ENCODE measurements around the gene NRXN3. TPM values are rescaled to one million over a fixed set of nuclear protein-coding genes. Genes with fewer than 3 reads are reported as not detected.

The NRXN3 gene
- total RNA-seq, 2 donors from 2014 or later = not detected

GRCh38 chr14:79670811-79671210 is 1500.6 kb downstream of the NRXN3 start:
- no peaks in the 10 kb centered on the region for H3K9me3 ChIP-seq (ENCODE audit: control insufficient read depth, low read length, poor library complexity, severe bottlenecking)
- Mint-ChIP-seq H3K27me3 (no peaks in the 10 kb centered on the region), H3K4me3 (no peak overlapping the region), H3K4me1 (no peaks in the 10 kb centered on the region), H3K36me3 (ENCODE audit: low read depth) (no peaks in the 10 kb centered on the region), H3K27ac (no peak overlapping the region)
- no peak for DNase-seq
- ATAC-seq = no peak

GRCh38 chr14:79680087-79680486 is 1509.9 kb downstream of the NRXN3 start:
- H3K4me3 Mint-ChIP-seq = no peak overlapping the region

DNA sequence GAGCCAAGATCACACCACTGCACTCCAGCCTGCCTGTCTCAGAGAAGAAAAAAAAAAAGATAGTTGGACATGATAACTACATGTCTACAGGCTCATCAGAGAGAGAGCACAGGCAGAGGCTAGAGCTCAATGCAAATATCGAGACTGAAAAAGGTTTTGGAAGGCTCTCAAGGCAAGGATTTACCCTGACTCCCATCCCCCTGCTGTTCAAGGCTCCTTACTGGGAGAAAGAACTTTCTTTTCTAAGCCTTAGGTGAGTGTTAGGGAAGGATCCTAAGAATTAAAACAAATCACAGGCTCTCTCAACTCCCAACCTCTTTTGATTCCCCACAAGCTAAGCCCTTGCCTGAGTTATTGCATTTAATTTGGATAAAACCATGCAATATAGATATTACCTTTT is 1516.0 kb downstream of the NRXN3 start:
- H3K4me1 Mint-ChIP-seq = no peaks in the 10 kb centered on the region
- no peaks in the 10 kb centered on the region for H3K27me3 Mint-ChIP-seq
- ATAC-seq = no peak

More at GRCh38 chr14:79680087-79680486, 1509.9 kb downstream of the NRXN3 start:
- no peaks in the 10 kb centered on the region for H3K4me1 Mint-ChIP-seq
- no peaks in the 10 kb centered on the region for H3K9me3 ChIP-seq (ENCODE audit: control insufficient read depth, low read length, poor library complexity, severe bottlenecking)
- no peak for DNase-seq
- ATAC-seq = no peak
- H3K27ac Mint-ChIP-seq = no peak overlapping the region
- no peaks in the 10 kb centered on the region for H3K36me3 Mint-ChIP-seq (ENCODE audit: low read depth)
- H3K27me3 Mint-ChIP-seq = no peaks in the 10 kb centered on the region

GRCh38 chr14:79690960-79691359 is 1520.8 kb downstream of the NRXN3 start:
- no peaks in the 10 kb centered on the region for H3K27me3 Mint-ChIP-seq
- H3K4me1 Mint-ChIP-seq = no peaks in the 10 kb centered on the region
- ATAC-seq = no peak

More for the DNA sequence above, 1516.0 kb downstream of the NRXN3 start:
- no peaks in the 10 kb centered on the region for H3K36me3 Mint-ChIP-seq (ENCODE audit: low read depth)
- H3K4me3 Mint-ChIP-seq = no peak overlapping the region
- no peaks in the 10 kb centered on the region for H3K9me3 ChIP-seq (ENCODE audit: control insufficient read depth, low read length, poor library complexity, severe bottlenecking)
- DNase-seq = no peak
- no peak overlapping the region for H3K27ac Mint-ChIP-seq

GRCh38 chr14:79693935-79694334 is 1523.8 kb downstream of the NRXN3 start:
- no peak for ATAC-seq
- no peaks in the 10 kb centered on the region for H3K9me3 ChIP-seq (ENCODE audit: control insufficient read depth, low read length, poor library complexity, severe bottlenecking)
- Mint-ChIP-seq H3K4me1 (no peaks in the 10 kb centered on the region), H3K27ac (no peak overlapping the region), H3K27me3 (no peaks in the 10 kb centered on the region), H3K4me3 (no peak overlapping the region), H3K36me3 (ENCODE audit: low read depth) (no peaks in the 10 kb centered on the region)
- no peak for DNase-seq

More at GRCh38 chr14:79690960-79691359, 1520.8 kb downstream of the NRXN3 start:
- no peak for DNase-seq
- no peak overlapping the region for H3K27ac Mint-ChIP-seq
- H3K9me3 ChIP-seq (ENCODE audit: control insufficient read depth, low read length, poor library complexity, severe bottlenecking) = no peaks in the 10 kb centered on the region
- H3K4me3 Mint-ChIP-seq = no peak overlapping the region
- H3K36me3 Mint-ChIP-seq (ENCODE audit: low read depth) = no peaks in the 10 kb centered on the region

GRCh38 chr14:79695307-79695706 is 1525.1 kb downstream of the NRXN3 start:
- H3K27ac Mint-ChIP-seq = no peak overlapping the region
- H3K4me3 Mint-ChIP-seq = no peak overlapping the region
- no peaks in the 10 kb centered on the region for H3K27me3 Mint-ChIP-seq

DNA sequence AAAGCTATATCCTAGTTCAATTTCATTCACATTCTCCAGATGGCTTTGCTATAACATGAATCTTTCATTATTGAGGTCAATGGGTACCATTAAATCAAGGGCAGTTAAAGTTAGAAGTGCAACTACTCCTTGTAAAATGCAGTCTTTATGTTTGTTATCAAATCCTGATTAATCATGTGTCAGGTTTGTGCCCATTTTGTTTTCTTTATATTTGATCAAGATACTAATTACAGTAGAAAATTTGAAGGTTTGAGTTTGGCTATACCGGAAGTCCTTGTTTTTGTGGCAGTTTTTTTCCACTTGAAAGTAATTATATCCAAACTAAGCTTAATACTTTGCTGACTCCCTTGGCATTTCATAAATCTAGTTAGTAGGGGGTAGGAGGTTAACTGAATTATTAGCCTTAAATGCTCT is 1528.1 kb downstream of the NRXN3 start:
- no peak for ATAC-seq
- H3K36me3 Mint-ChIP-seq (ENCODE audit: low read depth) = no peaks in the 10 kb centered on the region
- H3K4me1 Mint-ChIP-seq = no peaks in the 10 kb centered on the region
- H3K27ac Mint-ChIP-seq = no peak overlapping the region
- DNase-seq = no peak
- no peak overlapping the region for H3K4me3 Mint-ChIP-seq
- no peaks in the 10 kb centered on the region for H3K9me3 ChIP-seq (ENCODE audit: control insufficient read depth, low read length, poor library complexity, severe bottlenecking)
- no peaks in the 10 kb centered on the region for H3K27me3 Mint-ChIP-seq

More at GRCh38 chr14:79695307-79695706, 1525.1 kb downstream of the NRXN3 start:
- ATAC-seq = no peak
- no peaks in the 10 kb centered on the region for H3K4me1 Mint-ChIP-seq
- DNase-seq = no peak
- no peaks in the 10 kb centered on the region for H3K9me3 ChIP-seq (ENCODE audit: control insufficient read depth, low read length, poor library complexity, severe bottlenecking)
- H3K36me3 Mint-ChIP-seq (ENCODE audit: low read depth) = no peaks in the 10 kb centered on the region

- Mint-ChIP-seq H3K36me3 (ENCODE audit: low read depth) (no peaks in the 10 kb centered on the region), H3K27ac (no peak overlapping the region), H3K27me3 (no peaks in the 10 kb centered on the region), H3K4me1 (no peaks in the 10 kb centered on the region), H3K4me3 (no peak overlapping the region)
- no peak for ATAC-seq
- no peaks in the 10 kb centered on the region for H3K9me3 ChIP-seq (ENCODE audit: control insufficient read depth, low read length, poor library complexity, severe bottlenecking)
- DNase-seq = no peak
Observed at GRCh38 chr14:79699206-79699605, 1529.0 kb downstream of the NRXN3 start.

- no peak for DNase-seq
- Mint-ChIP-seq H3K36me3 (ENCODE audit: low read depth) (no peaks in the 10 kb centered on the region), H3K27ac (no peak overlapping the region), H3K27me3 (no peaks in the 10 kb centered on the region), H3K4me3 (no peak overlapping the region), H3K4me1 (no peaks in the 10 kb centered on the region)
- ATAC-seq = no peak
- H3K9me3 ChIP-seq (ENCODE audit: control insufficient read depth, low read length, poor library complexity, severe bottlenecking) = no peaks in the 10 kb centered on the region
Observed at GRCh38 chr14:79701371-79701770, 1531.2 kb downstream of the NRXN3 start.

- no peak for ATAC-seq
- H3K36me3 Mint-ChIP-seq (ENCODE audit: low read depth) = no peaks in the 10 kb centered on the region
Observed at GRCh38 chr14:79702197-79702596, 1532.0 kb downstream of the NRXN3 start.

GRCh38 chr14:79703209-79703608 is 1533.0 kb downstream of the NRXN3 start:
- Mint-ChIP-seq H3K27me3 (no peaks in the 10 kb centered on the region), H3K4me3 (no peak overlapping the region)

More at GRCh38 chr14:79702197-79702596, 1532.0 kb downstream of the NRXN3 start:
- H3K27me3 Mint-ChIP-seq = no peaks in the 10 kb centered on the region
- H3K4me1 Mint-ChIP-seq = no peaks in the 10 kb centered on the region
- no peak overlapping the region for H3K27ac Mint-ChIP-seq
- no peak overlapping the region for H3K4me3 Mint-ChIP-seq
- no peaks in the 10 kb centered on the region for H3K9me3 ChIP-seq (ENCODE audit: control insufficient read depth, low read length, poor library complexity, severe bottlenecking)
- no peak for DNase-seq

DNA sequence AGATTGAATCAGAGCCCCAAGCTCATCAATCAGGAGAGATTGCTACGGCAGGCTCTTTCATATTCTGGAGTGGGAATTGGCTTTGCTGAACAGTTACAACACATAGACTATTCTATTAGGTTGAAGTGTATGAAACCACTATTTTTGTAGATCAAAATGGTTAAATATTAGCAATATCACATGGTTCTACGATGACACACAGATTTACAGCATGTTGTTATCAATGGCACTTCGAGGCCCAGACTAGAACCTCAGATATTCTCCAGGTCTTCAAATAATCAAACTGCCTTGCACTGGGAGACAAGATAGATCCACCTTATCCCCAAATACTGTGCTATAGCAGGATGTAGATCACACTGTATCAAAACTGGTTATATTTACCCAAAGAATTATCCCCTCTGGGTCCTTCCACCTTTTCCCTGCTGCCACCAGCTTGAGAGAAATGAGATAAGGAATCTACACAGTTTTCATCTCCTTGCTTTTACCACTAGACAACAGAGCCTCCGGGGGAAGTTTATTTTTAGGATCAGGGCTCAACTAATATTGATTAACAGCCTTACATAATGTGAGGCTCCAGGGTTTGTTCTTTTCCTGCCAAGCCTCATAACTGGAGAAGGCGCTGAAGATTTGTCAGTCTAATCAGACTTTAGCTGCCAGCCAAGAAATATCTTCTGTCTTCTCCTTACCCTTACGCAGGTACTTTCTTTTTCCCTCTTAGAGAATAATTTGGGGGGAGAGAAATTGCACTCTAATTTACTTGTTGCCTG is 1534.1 kb downstream of the NRXN3 start:
- H3K4me3 Mint-ChIP-seq = no peak overlapping the region
- H3K36me3 Mint-ChIP-seq (ENCODE audit: low read depth) = no peaks in the 10 kb centered on the region
- H3K27ac Mint-ChIP-seq = no peak overlapping the region
- DNase-seq = no peak
- H3K4me1 Mint-ChIP-seq = no peaks in the 10 kb centered on the region
- no peak for ATAC-seq
- H3K9me3 ChIP-seq (ENCODE audit: control insufficient read depth, low read length, poor library complexity, severe bottlenecking) = no peaks in the 10 kb centered on the region
- no peaks in the 10 kb centered on the region for H3K27me3 Mint-ChIP-seq

More at GRCh38 chr14:79703209-79703608, 1533.0 kb downstream of the NRXN3 start:
- H3K36me3 Mint-ChIP-seq (ENCODE audit: low read depth) = no peaks in the 10 kb centered on the region
- H3K27ac Mint-ChIP-seq = no peak overlapping the region
- DNase-seq = no peak
- H3K4me1 Mint-ChIP-seq = no peaks in the 10 kb centered on the region
- H3K9me3 ChIP-seq (ENCODE audit: control insufficient read depth, low read length, poor library complexity, severe bottlenecking) = no peaks in the 10 kb centered on the region
- ATAC-seq = no peak

- H3K4me3 Mint-ChIP-seq = no peak overlapping the region
Observed at GRCh38 chr14:79705126-79705894, 1535.1 kb downstream of the NRXN3 start.

More at GRCh38 chr14:79705126-79705894, 1535.1 kb downstream of the NRXN3 start:
- Mint-ChIP-seq H3K4me1 (no peaks in the 10 kb centered on the region), H3K36me3 (ENCODE audit: low read depth) (no peaks in the 10 kb centered on the region), H3K27ac (no peak overlapping the region), H3K27me3 (no peaks in the 10 kb centered on the region)
- H3K9me3 ChIP-seq (ENCODE audit: control insufficient read depth, low read length, poor library complexity, severe bottlenecking) = no peaks in the 10 kb centered on the region
- ATAC-seq (no peak), DNase-seq (no peak)
